GM12801 (cell line): ENCODE data around the gene TMEM44.

Experiments
- TF ChIP-seq, protein P1 (sequence below): IDR thresholded peaks from one replicate; pipeline ENCODE4 v1.5.1; 2011; ENCODE audit warnings: control low read depth; ENCODE audit not compliant: insufficient read length; ENCODE audit errors: extremely low read depth

The TMEM44 gene

DNA sequence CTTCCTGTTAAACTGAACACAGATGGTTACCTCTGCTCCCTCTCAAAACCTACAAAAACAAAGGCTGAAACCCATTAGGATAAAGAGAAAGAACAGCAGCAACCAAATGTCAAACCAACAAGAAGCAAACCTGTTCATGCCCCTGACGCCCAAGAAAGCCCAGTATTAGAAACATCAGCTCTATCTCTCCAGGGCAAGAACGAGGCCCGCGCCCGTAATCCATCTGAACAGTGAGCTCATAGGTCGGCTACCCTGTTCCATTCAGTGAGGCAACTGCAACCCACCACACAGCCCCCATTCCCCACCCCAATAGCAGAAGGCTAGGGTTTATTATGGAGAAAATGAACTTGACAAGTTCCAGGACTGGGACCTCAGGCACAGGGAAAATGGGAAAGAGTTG, 28.7 kb upstream of the TMEM44 start:
- TF ChIP-seq, protein P1, sequence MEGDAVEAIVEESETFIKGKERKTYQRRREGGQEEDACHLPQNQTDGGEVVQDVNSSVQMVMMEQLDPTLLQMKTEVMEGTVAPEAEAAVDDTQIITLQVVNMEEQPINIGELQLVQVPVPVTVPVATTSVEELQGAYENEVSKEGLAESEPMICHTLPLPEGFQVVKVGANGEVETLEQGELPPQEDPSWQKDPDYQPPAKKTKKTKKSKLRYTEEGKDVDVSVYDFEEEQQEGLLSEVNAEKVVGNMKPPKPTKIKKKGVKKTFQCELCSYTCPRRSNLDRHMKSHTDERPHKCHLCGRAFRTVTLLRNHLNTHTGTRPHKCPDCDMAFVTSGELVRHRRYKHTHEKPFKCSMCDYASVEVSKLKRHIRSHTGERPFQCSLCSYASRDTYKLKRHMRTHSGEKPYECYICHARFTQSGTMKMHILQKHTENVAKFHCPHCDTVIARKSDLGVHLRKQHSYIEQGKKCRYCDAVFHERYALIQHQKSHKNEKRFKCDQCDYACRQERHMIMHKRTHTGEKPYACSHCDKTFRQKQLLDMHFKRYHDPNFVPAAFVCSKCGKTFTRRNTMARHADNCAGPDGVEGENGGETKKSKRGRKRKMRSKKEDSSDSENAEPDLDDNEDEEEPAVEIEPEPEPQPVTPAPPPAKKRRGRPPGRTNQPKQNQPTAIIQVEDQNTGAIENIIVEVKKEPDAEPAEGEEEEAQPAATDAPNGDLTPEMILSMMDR = no peak

DNA sequence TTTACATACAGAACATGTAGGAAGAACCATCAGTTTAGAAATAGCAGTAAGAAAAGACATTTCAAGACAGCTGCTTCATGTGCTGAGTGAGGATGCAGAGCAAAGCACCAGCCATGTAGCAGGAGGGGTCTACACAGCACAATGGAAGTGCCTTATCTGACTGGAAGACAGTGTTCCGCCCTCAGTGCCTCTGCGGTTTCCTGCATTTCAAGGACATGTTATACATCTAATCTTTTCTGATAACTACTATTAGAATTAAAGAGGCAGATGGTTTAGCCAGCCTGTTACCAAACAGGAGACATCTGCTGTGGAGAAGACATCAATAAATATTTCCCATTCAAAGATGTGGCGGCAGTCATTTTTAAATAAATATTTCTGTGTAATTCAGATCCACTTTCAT, 28.2 kb upstream of the TMEM44 start:
- TF ChIP-seq, protein P1 = no peak

DNA sequence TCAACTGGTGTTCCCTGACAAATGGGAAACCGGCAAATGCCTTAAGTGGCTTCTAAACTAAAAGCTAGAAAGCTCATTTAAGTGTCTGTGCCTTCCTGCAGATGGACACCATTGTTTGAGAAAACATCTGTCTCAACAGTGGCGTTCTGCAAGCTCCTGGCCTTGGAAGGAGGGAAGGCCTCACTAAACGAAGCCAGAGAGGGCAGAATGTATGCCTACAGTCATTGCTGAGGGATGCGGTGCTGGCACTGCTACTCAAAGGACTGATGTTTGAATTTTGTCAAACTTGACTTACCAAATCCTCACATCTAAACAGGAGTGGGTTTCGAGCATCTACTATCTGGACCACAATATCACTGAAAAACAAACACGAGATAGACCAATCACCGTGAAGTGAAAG, 26.6 kb upstream of the TMEM44 start:
- TF ChIP-seq, protein P1 = no peak

GRCh38 chr3:194658477-194659242, 25.4 kb upstream of the TMEM44 start:
- TF ChIP-seq, protein P1 = no peak

GRCh38 chr3:194657439-194657838, 24.2 kb upstream of the TMEM44 start:
- TF ChIP-seq, protein P1 = no peak

- TF ChIP-seq, protein P1 = no peak
Measured at GRCh38 chr3:194654443-194654842, 21.2 kb upstream of the TMEM44 start.

DNA sequence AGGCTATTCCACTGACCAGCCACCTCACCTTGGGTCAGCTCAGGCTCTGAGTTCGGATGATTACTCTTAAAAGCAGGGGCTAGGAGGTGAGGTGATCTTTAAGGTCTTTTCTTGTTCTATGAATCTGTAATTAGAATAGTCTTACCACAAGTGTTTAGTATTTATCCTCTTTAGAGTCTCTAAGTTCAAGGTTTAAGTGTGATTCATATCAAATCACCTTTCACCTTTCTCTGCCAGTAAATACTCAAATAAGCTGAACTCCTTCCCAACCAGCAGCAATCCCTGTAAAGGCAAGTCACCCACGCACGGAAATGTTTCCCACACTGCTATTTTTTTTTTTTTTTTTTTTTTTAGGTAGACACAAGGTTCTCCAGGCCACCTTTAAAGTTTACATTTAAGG, 14.5 kb upstream of the TMEM44 start:
- TF ChIP-seq, protein P1 = no peak
